Gastroesophageal sphincter (tissue), 3 donors: ENCODE data around the gene PIP5K1C.

ENCODE experiments used
- CTCF ChIP-seq, 4 experiments: fragments of 200-600 bp in 2 of 4; fragments of 450-650 bp in 2 of 4; sonication (generic) in 1 of 4; IDR thresholded peaks; one replicate each; pipeline ENCODE4 v1.5.1; 2017 to 2019; ENCODE audit warnings: antibody characterized with exemption in 4 of 4, mild to moderate bottlenecking in 2 of 4, moderate library complexity in 2 of 4
- EP300 ChIP-seq: sonication (generic); formaldehyde crosslinking; IDR thresholded peaks from one replicate; pipeline ENCODE4 v1.6.1; 2017; ENCODE audit warnings: antibody characterized with exemption, mild to moderate bottlenecking
- POLR2A ChIP-seq, 2 donors: fragments of 450-650 bp; IDR thresholded peaks; one replicate each; pipeline ENCODE4 v1.6.1; 2017; ENCODE audit warnings: antibody characterized with exemption in 2 of 2, mild to moderate bottlenecking in 2 of 2, moderate library complexity in 1 of 2

DNA sequence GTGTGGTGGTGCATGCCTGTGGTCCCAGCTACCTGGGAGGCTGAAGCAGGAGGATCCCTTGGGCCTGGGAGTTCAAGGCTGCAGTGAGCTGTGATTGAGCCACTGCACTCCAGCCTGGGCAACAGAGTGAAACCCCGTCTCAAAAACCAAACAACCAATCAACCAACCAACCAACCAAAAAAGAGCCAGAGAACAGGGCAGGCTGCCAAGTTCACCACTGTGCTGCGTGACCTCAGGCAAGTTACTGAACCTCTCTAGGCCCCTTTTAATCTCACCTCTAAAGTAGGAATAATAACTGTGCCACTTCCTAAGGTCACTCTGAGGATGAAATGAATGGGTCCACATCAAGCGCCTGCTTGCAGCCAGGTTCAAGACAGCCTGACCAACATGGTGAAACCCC lies 24.9 kb upstream of the PIP5K1C start:
- TF ChIP-seq CTCF (IDR thresholded peaks at IDR 0.05), result no peak
- no peak for TF ChIP-seq POLR2A (IDR thresholded peaks at IDR 0.05)
- TF ChIP-seq EP300, result no peak
